ENCODE data around the gene AKR1B1.

DNA sequence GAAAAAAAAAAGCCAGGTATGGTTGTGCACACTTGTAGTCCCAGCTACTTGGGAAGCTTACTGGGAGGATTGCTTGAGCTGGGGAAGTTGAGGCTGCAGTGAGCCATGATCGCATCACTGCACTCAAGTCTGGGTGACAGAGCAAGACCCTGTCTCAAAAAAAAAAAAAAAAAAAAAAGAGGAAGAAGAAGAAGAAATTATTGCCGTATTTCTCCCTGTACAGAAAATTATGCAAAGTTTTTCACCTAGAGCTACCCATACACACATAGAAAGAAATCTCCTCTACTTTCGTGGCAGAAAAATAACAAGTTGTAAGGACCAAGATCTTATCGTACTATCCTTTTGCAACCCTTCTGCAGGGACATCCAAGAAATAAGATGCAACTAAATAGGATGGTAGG is 25.5 kb downstream of the AKR1B1 start:
- TF ChIP-seq EZH2 (optimal IDR thresholded peaks at IDR 0.05; ENCODE audit: low read depth, low read length) (no peak), EZH2phosphoT487 (IDR thresholded peaks at IDR 0.05; ENCODE audit: low read length) (no peak)
- TF ChIP-seq, protein P1, sequence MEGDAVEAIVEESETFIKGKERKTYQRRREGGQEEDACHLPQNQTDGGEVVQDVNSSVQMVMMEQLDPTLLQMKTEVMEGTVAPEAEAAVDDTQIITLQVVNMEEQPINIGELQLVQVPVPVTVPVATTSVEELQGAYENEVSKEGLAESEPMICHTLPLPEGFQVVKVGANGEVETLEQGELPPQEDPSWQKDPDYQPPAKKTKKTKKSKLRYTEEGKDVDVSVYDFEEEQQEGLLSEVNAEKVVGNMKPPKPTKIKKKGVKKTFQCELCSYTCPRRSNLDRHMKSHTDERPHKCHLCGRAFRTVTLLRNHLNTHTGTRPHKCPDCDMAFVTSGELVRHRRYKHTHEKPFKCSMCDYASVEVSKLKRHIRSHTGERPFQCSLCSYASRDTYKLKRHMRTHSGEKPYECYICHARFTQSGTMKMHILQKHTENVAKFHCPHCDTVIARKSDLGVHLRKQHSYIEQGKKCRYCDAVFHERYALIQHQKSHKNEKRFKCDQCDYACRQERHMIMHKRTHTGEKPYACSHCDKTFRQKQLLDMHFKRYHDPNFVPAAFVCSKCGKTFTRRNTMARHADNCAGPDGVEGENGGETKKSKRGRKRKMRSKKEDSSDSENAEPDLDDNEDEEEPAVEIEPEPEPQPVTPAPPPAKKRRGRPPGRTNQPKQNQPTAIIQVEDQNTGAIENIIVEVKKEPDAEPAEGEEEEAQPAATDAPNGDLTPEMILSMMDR (IDR thresholded peaks at IDR 0.05; ENCODE audit: low read length) = no peak
